Measurements from ENCODE around the gene UGT3A1. TPM values are rescaled to one million over a fixed set of nuclear protein-coding genes. Genes with fewer than 3 reads are reported as not detected.
"Not testable (repeated sequence)": the region's sequence is repeated elsewhere in the genome, so short reads cannot be mapped to it uniquely, and the experiment has no call there.

Gene UGT3A1
- total and polyA plus RNA-seq, 2 of the 13 experiments (the other 11 are each of a cell fraction or from before 2014, with no cell fraction given), result not detected

DNA sequence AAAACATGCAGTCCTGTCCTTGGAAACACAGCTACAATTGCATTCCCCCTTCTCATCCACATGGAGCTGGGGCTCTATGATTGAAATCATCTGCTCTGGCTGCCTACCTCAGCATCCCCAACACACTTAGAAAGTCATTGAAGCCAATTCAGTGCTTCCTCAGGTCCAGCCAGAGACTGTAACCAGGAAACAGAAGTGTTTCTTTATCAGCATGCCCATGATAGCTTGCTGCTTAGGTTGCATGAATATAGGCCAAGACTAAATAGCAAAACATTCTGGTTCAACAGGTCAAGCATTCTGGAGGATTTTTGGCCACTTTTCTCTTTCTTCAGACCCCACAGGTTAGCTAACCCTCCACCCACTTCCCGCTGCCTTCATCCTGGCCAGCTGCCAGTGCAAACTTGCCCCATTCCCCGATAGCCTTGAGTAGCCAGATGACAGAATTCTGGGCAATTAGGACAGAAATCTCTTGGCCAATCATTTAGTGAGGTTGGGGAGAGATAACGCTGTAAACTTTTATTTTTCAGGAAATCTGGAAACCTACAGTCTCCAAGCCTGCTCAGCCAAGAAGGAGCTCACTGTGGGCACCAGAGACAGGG lies 43.4 kb upstream of the UGT3A1 start:
- H3K4me1 ChIP-seq (ENCODE audit: insufficient read depth, low read length); DNase-seq (ENCODE audit: low spot score); BruUV-seq (replicated peaks); H3K9me3 ChIP-seq (ENCODE audit: low read length); H3K27me3 ChIP-seq (ENCODE audit: control insufficient read depth in 1 of 2, insufficient read depth in 2 of 2, low read length in 2 of 2); H3K9ac ChIP-seq (ENCODE audit: insufficient read depth, low read depth, low read length); intact Hi-C loops (cut with micrococcal nuclease; ENCODE audit: unreplicated experiment); FAIRE-seq; H3K4me3 ChIP-seq (replicated peaks in 1 of 3; ENCODE audit: insufficient read depth in 1 of 3, low read depth in 2 of 3, low read length in 3 of 3); POLR2A ChIA-PET; H3K36me3 ChIP-seq (replicated peaks in 1 of 2; ENCODE audit: control insufficient read depth in 1 of 2, insufficient read depth in 2 of 2, low read length in 2 of 2); in situ Hi-C loops (cut with HindIII; ENCODE audit: extremely low pct_ligation_motif_present, low pct_unique_long_range_greater_than_20kb); ATAC-seq; H2AFZ ChIP-seq (ENCODE audit: low read length); H3K4me2 ChIP-seq (ENCODE audit: low read depth, low read length); H3K79me2 ChIP-seq (ENCODE audit: insufficient read depth, low read length); H4K20me1 ChIP-seq (ENCODE audit: insufficient read depth, low read length); CTCF ChIA-PET (ENCODE audit: low intra/inter-chr PET ratio, low total read pairs); H3K27ac ChIP-seq (ENCODE audit: extremely low read length, insufficient read depth, low read length): not testable (repeated sequence)
- 1% methylated on average over 3 of the region's 3 CpGs for WGBS (ENCODE audit: low lambda C conversion rate)

DNA sequence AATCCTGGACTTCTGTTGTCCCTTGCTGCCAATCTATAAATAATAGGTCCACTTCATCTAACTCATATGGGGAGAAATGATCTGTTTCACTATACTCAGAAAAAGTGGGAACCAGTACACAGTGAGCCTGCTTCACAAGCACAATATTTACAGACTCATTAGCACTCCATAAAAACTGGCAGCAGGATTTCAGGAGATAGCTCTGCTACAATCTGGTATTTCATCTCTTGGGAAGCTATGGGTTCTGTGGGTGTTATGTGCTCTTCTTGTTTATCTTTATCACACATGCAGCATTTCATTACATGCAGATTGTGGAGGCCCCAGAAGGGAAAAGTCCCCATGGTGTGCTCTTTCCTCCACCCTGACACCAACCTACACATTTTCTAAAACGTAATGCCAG lies 42.3 kb upstream of the UGT3A1 start:
- ChIA-PET CTCF (ENCODE audit: low intra/inter-chr PET ratio, low total read pairs) (no interaction called here), POLR2A (no interaction called here)
- WGBS (ENCODE audit: low lambda C conversion rate), result 9% methylated on average over 1 of the region's 1 CpG
- Histone ChIP-seq H3K36me3 (replicated peaks in 1 of 2; ENCODE audit: control insufficient read depth in 1 of 2, insufficient read depth in 2 of 2, low read length in 2 of 2) (no peaks in the 10 kb centered on the region), H3K27ac (ENCODE audit: extremely low read length, insufficient read depth, low read length) (no peak overlapping the region), H3K4me3 (replicated peaks in 1 of 3; ENCODE audit: insufficient read depth in 1 of 3, low read depth in 2 of 3, low read length in 3 of 3) (no peak overlapping the region), H3K79me2 (ENCODE audit: insufficient read depth, low read length) (no peaks in the 10 kb centered on the region), H3K27me3 (ENCODE audit: control insufficient read depth in 1 of 2, insufficient read depth in 2 of 2, low read length in 2 of 2) (no peaks in the 10 kb centered on the region; a peak in 1 of 5 replicates), H2AFZ (ENCODE audit: low read length) (no peak overlapping the region), H4K20me1 (ENCODE audit: insufficient read depth, low read length) (no peaks in the 10 kb centered on the region), H3K9ac (ENCODE audit: insufficient read depth, low read depth, low read length) (no peak overlapping the region), H3K9me3 (ENCODE audit: low read length) (no peaks in the 10 kb centered on the region), H3K4me1 (ENCODE audit: insufficient read depth, low read length) (no peaks in the 10 kb centered on the region), H3K4me2 (ENCODE audit: low read depth, low read length) (no peak overlapping the region)
- DNase-seq (ENCODE audit: low spot score) (no peak), FAIRE-seq (no peak), ATAC-seq (no peak)
- BruUV-seq (replicated peaks), result no TSS peak
- in situ Hi-C loops (cut with HindIII; ENCODE audit: extremely low pct_ligation_motif_present, low pct_unique_long_range_greater_than_20kb) (no loop called here), intact Hi-C loops (cut with micrococcal nuclease; ENCODE audit: unreplicated experiment) (no loop called here)
- TF ChIP-seq ZBTB37 (CRISPR knock-in tag; IDR thresholded peaks at IDR 0.05) (no peak), KMT2B (CRISPR knock-in tag; IDR thresholded peaks at IDR 0.05) (no peak), CBX1 (IDR thresholded peaks at IDR 0.05; ENCODE audit: low read depth) (no peak), ZNF775 (CRISPR knock-in tag; IDR thresholded peaks at IDR 0.05; ENCODE audit: borderline replicate concordance) (no peak), RARA (CRISPR knock-in tag; IDR thresholded peaks at IDR 0.05) (no peak), ZNF136 (CRISPR knock-in tag; IDR thresholded peaks at IDR 0.05; ENCODE audit: low read depth) (no peak), STAT5B (CRISPR knock-in tag; IDR thresholded peaks at IDR 0.05) (no peak), ETS1 (CRISPR knock-in tag; IDR thresholded peaks at IDR 0.05) (no peak), ZNF737 (CRISPR knock-in tag; IDR thresholded peaks at IDR 0.05; ENCODE audit: borderline replicate concordance) (no peak), REPIN1 (CRISPR knock-in tag; IDR thresholded peaks at IDR 0.05; ENCODE audit: borderline replicate concordance, low read depth) (no peak), RORA (CRISPR knock-in tag; IDR thresholded peaks at IDR 0.05) (no peak), ZNF30 (CRISPR knock-in tag; IDR thresholded peaks at IDR 0.05) (no peak)
